NCI-H187 treated with DMSO at 0.1 percent for 48 hours (cell line): ENCODE data around the gene KRTAP4-4.
"Not testable (repeated sequence)": the region's sequence is repeated elsewhere in the genome, so short reads cannot be mapped to it uniquely, and the experiment has no call there.

Source experiments
- DNase-seq: peaks from one replicate; lab custom pipeline; 2025; lab: John Stamatoyannopoulos, UW

The KRTAP4-4 gene

DNA sequence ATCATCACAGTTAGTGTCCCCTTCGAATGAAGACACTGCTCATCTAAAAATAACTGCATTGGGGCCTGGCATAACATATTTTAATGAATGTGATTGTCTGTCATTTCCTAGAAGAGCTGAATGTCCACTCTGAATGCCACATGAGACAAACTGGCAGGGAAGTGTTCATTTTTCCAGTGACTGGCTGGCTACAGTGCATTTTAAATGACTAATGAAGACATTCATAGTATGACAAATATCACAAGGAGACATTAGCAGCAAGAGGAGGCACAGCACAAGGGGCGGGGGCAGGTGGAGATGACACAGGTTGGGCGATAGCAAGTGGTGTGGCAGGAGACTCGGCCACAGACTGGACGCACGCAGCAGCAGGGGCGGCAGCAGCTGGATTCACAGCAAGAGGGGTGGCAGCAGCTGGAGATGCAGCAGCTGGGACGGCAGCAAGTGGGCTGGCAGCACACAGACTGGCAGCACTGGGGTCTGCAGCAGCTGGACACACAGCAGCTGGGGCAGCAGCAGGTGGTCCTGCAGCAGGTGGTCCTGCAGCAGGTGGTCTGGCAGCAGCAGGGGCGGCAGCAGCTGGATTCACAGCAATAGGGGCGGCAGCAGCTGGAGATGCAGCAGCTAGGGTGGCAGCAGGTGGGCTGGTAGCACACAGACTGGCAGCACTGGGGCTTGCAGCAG is 11.4 kb downstream of the KRTAP4-4 start:
- DNase-seq: not testable (repeated sequence)

- no peak for DNase-seq
Measured at GRCh38 chr17:41147531-41148204, 12.9 kb downstream of the KRTAP4-4 start.

- no peak for DNase-seq
Measured at GRCh38 chr17:41145261-41145660, 15.3 kb downstream of the KRTAP4-4 start.

GRCh38 chr17:41144846-41145245 is 15.7 kb downstream of the KRTAP4-4 start:
- DNase-seq: no peak

DNA sequence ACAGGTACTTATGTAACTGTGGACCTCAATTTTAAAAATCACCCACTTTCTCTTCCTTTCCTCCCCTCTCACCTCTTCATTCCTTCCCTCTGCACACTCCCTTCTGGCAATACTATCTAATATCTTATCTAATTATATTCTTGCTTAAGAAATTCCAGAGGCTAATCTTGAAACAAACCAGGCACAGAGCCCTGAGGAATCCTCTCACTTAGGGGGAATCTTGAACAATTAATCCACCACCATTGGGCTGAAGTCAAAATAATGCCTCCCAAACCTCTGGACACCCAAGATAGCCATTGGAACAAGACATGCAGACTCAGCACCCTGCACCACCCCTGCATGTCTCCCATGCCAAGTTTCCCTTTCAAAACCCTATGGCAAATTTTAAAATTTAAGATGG is 19.2 kb downstream of the KRTAP4-4 start:
- DNase-seq: no peak

GRCh38 chr17:41140360-41141131 is 20.0 kb downstream of the KRTAP4-4 start, which contains the start of gene KRTAP4-6:
Gene KRTAP4-6 (minus strand): TSS chr17:41140544. CDS start chr17:41140487, 57 bp downstream.
- no peak for DNase-seq

- DNase-seq: not testable (repeated sequence)
Measured at GRCh38 chr17:41139865-41140264, 20.7 kb downstream of the KRTAP4-4 start.

- no peak for DNase-seq
Measured at GRCh38 chr17:41133880-41134735, 26.4 kb downstream of the KRTAP4-4 start.

DNA sequence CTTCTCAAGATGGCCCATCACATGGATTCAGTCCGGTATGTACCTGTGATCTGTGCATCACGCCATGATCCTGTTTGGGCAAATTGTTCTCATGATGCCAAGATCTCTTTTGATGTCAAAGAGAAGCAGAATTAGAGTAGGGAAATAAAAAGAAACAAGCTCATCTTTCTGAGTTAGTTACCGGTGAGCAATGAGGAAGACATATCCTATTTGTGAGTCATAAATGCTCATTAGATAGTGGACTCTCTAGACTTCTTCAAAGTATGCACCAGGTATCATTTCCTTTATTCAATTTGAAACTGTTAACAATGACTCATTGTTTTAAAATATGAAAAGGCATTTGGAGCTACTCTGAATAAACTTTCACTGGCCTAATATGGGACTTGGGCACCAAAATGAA is 28.6 kb downstream of the KRTAP4-4 start:
- no peak for DNase-seq

GRCh38 chr17:41127371-41127770 is 33.2 kb downstream of the KRTAP4-4 start:
- no peak for DNase-seq

DNA sequence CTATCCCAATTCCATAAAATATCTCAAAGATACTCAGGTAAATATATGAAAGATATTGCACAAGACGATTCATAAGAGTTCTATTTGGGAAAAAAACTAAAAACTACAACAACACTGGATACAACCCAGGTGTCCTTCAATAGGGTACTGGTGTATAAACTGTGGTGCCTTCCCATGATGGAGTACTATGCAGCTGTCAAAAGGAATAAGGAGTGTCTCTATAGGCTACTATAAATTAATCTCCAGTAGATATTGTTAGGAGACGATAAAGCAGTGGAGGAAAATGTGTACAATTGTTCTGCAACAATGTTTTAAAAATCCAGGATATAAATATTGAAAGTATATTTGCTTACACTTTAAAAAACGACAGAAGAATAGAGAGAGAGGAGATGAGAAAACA is 34.1 kb downstream of the KRTAP4-4 start:
- DNase-seq: no peak

DNA sequence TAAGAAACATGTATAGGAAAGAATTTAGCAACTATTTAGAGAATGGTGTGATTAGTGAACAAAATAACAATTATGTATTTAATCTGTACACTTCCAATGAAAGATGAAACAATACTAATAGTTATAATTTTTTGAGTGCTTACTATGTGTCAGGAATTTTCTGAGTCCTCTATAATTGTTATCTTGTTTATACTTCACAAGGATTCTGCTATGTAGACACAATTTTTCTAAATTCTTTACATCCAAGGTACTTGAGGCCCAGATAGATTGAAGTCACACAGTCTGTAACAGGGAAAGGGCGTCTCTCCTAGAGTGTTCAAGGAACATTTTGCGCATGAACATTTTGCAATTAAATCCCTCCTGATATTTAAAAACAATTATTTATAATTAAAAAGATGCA is 35.5 kb downstream of the KRTAP4-4 start:
- no peak for DNase-seq

DNA sequence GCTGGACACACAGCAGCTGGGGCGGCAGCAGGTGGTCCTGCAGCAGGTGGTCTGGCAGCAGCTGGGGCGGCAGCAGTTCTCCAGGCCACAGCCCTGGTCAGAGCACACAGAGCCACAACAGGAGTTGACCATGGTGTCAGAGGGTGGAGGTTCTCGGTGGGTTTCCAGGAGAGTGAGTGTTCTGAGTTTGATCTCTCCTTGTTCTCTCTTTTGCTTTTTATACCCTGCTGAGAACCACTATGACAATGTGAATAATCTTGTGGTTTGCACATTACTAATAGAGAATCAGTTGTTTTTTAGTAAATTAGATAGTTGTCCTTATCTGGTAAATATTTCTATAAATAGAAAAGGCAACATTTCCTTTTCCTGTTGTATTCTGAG is 36.6 kb downstream of the KRTAP4-4 start, which contains the start of gene KRTAP4-12:
Gene KRTAP4-12 (minus strand): TSS at position 192 of the 381 bp plus-strand sequence. CDS start 60 bp downstream, at position 132.
- not testable (repeated sequence) for DNase-seq

DNA sequence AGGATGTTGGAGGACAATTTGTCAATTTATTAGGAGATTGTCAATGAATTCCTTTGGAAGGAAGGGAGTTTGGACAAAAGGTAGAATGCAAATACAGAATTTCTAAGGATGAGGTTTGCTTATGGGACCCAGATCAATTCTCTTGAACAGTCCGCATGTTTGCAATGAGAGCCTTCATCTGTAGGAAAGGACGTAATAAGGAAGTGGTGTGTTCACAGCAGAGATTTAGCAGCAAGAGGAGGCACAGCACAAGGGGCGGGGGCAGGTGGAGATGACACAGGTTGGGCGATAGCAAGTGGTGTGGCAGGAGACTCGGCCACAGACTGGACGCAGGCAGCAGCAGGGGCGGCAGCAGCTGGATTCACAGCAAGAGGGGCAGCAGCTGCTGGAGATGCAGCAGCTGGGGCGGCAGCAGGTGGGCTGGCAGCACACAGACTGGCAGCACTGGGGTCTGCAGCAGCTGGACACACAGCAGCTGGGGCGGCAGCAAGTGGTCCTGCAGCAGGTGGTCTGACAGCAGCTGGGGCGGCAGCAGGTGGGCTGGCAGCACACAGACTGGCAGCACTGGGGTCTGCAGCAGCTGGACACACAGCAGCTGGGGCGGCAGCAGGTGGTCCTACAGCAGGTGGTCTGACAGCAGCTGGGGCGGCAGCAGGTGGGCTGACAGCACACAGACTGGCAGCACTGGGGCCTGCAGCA is 37.1 kb downstream of the KRTAP4-4 start:
- not testable (repeated sequence) for DNase-seq

- DNase-seq: no peak
Measured at GRCh38 chr17:41121742-41122141, 38.8 kb downstream of the KRTAP4-4 start.

- DNase-seq: not testable (repeated sequence)
Measured at GRCh38 chr17:41119696-41120690, 40.6 kb downstream of the KRTAP4-4 start.

DNA sequence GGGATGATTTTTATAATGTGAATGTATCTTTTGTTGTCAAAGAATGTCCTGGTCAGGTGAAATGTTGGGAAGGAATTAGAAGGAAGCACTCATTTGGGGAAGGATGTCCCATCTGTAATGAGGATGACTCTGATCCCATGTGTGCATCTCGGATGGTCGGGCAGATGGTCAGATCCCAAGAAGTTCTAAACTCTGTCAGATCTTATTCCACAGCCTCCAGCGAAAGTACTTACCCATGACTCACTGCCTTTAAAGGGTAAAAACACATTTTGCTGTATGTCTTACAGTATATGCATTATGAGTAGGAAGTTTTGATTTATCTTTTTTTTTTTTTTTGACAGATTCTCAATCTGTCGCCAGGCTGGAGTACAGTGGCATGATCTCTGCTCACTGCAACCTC is 41.8 kb downstream of the KRTAP4-4 start:
- DNase-seq: no peak

DNA sequence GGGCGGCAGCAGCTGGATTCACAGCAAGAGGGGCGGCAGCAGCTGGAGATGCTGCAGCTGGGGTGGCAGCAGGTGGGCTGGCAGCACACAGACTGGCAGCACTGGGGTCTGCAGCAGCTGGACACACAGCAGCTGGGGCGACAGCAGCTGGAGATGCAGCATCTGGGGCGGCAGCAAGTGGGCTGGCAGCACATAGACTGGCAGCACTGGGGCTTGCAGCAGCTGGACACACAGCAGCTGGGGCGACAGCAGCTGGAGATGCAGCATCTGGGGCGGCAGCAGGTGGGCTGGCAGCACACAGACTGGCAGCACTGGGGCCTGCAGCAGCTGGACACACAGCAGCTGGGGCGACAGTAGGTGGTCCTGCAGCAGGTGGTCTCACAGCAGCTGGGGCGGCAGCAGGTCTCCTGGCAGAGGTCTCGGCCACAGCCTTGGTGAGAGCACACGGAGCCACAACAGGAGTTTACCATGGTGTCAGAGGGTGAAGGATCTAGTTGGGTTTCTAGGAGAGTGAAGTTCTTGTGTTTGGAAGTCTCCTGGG is 42.6 kb downstream of the KRTAP4-4 start, which contains the start of gene KRTAP4-11:
Gene KRTAP4-11 (minus strand): TSS at position 528 of the 541 bp plus-strand sequence. CDS start 58 bp downstream, at position 470.
- not testable (repeated sequence) for DNase-seq

DNA sequence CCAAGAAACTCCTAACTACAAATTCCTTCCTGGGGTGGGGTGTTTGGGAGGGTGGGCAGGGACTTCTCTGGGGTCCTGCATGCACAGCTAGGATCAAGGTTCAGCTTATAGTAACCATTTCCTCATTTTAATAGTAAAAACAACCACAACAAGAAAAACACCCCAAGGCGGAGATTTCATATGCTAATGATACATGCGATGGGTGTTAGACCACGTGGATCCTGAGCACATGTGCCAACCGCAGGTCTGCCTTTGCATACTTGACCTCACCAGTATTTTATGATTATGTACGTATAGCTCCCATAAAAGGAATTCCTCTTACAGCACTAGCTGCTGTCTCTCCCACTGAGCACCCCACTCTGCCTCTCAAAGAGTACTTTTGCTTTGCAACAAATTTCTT is 44.3 kb downstream of the KRTAP4-4 start:
- no peak for DNase-seq
